Stimulated activated CD8-positive, alpha-beta memory T cell treated with anti-CD3 and anti-CD28 coated beads, Interleukin-7, amount 100 ng/mL, for 1 hour (primary cell): Measurements from ENCODE around the gene PDIA6.
"Not testable (repeated sequence)": the region's sequence is repeated elsewhere in the genome, so short reads cannot be mapped to it uniquely, and the experiment has no call there.

Source experiments
- DNase-seq, 2 donors: peaks; one replicate each; pipeline ENCODE4 v3.0.0-alpha.2; 2020; ENCODE audit warnings: low read depth in 2 of 2

PDIA6 gene

DNA sequence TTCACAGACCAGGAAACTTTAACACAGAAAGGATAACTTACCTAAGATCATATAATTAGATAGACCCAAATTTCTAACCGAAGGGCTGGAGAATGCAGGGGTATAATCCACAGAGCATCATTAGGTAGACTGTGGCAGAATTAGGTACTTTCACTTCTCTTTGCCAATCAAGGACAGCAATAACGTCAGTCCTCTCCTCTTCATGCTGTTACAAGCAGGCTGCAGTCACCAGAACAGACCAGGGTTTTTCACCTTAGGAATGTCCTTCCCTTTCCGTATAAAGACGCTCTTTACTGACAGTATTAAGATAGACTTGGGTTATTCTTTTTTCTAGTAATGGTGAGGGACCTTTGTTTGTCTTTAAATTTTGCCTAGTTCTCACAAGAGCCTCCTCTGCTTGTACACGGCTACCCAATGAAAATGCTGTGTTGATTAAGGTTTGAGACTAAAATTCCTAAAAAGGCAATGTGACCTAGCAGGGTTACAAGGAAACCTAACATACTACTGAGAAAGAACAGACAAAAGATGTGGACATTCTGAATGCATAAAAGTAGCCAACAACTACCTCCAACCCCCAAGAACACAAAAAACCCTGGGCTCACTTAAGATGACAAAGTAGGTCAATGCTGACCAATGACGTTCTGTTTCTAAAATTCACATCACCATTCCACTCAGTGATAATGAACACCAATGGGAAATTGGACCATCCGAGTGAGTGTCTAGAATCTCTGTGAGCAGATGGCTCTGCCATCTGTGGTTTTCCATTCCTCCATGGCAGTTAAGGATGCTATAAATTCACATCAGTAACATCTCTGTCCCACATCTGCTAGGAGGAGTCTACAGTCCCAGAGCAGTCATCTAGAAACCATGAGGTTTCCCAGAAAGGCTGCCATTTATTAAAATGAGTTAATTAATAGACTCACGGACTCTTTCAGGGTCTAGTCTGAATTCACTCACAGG is 2.1 kb downstream of the PDIA6 start:
- no peak for DNase-seq

DNA sequence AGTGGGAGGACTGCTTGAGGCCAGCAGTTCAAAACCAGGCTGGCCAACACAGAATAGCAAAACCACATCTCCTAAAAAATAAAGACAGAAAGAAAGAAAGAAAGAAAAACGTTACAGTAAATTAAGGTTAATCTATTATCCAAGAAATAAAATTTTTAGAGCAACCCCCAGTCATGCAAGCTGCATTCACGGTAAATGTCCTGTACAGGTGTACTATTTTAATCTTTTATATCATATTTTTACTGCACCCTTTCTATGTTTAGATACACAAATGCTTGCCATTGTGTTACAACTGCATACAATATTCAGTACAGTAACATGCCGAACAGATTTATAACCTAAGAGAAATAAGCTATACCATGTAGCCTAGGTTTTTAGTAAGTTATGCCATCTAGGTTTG is 6.0 kb downstream of the PDIA6 start:
- DNase-seq: no peak

DNA sequence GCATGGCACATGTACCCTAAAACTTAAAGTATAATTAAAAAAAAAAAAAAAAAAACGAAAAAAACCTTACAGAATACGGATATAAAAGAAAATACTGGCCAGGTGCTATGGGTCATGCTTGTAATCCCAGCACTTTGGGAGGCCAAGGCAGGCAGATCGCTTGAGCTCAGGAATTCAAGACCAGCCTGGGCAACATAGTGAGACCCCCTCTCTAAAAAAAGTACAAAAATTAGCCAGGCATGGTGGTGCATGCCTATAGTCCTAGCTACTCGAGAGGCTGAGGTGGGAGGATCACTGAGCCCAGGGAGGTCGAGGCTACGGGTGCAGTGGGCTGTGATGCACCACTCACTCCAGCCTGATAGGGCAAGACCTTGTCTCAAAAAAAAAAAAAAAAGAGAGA is 6.6 kb downstream of the PDIA6 start:
- DNase-seq: not testable (repeated sequence)

DNA sequence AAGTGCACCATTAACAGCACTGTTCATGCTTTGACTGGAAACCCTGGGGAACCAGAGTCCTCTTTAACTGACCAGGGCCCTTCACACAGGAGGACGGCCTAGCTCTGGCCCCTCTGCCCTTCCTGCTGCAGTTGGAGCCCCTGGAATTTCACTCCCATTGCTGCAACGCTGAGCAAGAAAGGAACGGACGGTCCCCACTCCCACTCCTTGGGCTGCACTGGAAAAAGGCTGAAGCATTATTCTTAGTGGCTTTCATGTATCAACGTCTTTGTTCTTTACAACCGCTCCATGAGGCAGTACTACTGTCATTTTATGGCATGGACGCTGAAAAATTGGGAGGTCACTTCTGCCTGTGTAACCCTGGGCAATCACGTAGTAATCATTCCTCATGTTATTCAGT is 9.9 kb downstream of the PDIA6 start:
- no peak for DNase-seq

DNA sequence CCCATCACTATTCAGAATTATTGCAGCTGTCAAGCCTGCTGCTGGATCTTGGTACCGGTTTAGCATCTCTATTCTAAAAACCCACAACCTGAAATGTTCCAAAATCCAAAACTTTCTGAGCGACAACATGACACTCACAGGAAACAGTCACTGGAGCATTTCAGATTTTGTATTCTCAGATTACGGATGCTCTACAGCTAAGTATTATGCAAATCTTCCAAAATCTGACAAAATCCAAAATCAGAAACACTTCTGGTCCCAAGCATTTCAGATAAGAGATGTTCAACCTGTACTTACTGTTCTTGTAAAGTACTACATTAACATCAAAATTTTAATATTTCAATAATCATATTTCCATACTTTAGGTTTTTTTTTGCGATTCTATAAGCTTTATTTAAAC is 12.4 kb downstream of the PDIA6 start:
- DNase-seq: no peak

DNA sequence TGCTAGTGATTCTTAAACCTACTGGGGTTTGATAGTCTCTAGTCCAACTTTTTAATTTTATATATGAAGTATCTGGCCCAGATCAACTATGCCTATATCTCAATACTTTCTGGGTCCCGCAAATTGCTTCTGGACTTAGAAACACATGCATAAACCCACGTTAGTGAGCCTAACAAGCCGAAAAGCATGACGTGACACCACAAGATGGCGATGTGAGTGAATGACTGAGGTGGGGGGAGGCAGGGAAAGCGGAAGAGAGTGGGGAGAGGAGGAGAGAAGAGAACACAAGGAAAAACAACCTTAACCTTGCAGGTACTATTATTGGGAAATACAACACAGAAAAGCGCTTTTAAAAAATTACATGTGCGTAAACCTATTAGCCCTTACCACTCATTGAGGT is 13.8 kb downstream of the PDIA6 start:
- DNase-seq: no peak

DNA sequence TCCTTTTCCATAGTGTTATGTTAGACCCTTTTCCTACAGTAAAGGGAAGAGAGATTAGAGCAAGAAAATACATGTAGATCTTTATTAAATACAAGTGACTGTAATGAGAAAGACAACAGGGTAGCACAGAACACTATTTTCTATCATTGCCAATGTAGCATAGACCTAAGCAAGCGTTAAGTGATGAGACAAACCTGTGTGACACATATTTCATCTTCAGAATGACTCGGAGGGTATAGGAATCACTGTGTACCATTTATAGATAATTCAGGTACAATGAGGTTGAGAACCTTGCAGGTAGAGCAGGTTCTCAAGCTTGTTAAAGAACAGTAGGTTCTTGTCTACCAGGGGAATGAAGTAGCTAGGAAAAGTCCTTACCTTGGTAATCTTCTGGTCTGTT is 15.9 kb downstream of the PDIA6 start:
- no peak for DNase-seq

DNA sequence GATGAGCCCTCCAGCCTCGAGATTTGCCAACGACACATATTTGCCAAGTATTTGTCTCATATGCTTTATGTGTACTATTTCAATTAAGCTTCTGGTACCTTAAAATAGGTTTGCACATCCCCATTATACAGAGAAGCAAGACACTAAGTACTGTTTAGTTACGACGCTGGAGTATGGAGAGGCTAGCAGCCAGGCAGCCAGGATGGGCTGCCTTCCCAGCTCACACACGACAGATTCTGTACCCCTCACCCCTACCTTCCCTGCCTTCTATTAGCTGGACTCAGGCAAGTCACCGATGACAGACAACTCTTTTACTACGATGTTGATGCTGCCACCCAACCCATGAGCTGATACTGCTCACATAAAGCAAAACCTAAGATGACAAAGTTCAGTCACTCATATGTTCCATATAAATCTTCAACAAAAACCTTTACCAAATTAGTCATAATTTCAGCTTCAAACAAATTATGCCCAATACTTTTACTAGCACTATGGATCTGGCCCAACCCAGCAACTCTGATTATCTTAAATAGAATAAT is 17.0 kb downstream of the PDIA6 start:
- DNase-seq: no peak

DNA sequence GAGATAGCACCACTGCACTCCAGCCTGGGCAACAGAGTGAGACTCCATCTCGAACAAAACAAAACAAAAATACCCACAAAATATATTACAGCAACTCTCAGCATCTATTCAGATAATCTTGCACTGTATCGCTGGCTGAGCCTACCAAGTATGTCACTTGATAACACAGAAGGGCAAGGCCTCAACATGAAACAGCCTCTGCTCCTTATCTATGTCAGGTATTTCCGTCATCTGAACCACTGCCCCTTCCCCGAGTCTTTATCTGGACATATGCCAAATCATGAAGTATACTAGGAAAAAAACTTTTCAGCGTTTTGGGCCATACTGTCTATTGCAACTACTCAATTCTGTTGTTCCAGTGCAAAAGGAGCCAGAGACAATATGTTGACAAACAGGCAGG is 17.7 kb downstream of the PDIA6 start:
- DNase-seq: no peak

DNA sequence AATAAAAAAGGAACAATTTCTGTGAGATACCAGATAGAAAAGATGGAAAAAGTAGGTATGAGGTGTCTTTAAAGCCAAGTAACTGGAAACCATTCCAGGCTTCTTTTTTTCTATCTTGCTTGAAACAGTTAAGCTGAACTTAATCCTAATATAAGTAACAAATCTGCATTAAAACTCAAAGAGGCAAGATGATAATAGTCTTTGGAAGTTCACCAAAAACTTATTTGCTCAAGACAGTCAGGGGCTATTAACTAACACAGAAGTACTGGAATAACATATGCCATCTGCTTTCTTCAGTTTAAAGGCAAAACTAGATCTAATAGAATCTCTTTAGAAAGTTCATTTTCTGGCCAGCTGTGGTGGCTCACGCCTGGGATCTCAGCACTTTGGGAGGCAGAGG is 18.8 kb downstream of the PDIA6 start:
- no peak for DNase-seq

DNA sequence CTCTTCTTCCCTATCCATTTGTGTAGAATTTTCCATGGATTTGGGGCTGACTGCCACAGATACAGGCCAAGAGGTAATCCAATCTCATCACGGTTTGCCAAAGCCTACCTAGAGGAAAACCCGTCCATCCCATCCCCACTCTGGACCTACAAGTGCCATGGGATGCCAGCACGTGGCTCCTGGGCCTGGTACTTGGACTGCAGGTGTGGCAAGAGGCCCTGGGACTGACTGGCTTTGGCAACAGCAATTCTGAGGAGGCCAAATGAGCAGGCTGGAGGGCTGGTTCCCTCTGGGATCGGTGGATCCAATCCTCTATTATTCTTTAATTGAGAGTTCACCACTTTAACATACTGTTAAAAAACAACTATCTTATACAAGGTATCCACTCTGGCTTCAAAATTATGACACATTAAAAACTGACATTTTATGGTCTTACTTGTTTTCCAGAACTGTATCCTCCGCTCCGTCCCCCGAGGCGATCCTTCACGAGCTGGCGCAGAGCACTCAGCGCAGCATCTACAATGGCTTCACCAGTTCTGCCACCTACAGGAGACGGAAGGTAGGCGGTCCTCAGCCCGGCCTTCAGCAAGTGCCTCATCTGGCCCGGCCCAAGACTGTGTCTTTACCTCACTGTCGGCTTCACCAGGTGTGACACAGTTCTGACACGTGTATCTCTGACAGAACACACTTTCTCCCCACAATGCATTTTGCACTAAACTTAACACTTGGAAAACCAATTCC is 19.8 kb downstream of the PDIA6 start:
- DNase-seq: no peak

DNA sequence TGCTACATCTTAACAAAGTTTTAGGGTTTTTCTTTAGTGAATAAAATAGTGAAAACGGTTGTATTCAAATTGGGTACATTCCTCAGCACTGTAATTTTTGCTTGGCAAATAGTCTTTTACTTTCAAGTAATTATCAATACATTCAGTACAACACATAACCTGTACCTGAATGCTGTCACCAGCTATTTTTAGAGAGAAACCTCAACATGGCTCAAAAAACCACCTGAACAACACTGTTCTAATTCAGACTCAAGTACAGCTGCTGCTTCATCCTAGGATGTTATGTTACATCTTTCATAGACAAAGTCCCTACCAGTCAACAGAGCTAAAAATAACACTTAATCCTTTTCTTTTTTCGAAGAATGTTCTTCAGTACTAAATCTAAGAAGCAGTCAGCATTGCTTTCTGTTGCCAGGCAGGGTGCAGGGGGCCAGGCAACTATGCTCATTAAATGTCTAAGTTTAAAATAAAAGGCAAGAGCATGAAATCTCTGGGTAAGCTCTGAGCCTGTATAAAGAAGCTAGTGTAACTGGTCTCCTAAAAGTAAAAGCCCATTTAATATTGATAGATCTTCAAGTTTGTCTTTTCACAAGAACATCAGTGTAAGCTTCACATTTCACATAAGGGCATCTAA is 20.5 kb downstream of the PDIA6 start:
- no peak for DNase-seq

DNA sequence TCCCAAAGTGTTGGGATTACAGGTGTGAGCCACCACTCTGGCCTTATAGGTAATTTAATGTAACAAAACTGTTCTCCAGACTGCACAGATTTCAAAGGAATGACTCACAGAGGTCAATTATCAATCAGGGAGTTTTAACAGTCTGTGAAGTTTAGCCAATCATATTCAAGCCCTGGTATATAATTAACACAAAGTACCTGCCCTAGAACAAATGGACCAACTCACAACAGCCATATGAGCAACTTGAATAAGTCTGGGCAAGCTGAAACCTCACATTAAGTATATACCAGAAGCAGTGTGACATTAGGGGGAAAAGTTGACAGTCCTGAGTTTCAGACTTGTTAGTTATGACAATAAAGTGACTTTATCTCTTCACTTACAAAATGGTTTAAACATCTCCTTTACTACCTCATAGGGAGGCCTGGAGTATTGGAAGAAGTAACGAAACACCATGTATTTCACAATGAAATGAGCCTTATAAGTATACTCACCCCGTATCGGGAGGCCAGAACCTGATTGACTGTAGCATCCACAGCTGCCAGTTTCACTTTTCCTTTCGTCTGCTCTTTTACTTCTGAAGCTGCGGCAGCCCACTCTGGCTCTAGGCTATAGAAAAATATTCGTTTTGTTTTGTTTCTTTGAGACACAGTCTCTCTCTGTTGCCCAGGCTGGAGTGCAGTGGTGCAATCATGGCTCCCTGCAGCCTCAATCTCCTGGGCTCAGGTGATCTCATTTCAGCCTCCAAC is 22.2 kb downstream of the PDIA6 start:
- no peak for DNase-seq

DNA sequence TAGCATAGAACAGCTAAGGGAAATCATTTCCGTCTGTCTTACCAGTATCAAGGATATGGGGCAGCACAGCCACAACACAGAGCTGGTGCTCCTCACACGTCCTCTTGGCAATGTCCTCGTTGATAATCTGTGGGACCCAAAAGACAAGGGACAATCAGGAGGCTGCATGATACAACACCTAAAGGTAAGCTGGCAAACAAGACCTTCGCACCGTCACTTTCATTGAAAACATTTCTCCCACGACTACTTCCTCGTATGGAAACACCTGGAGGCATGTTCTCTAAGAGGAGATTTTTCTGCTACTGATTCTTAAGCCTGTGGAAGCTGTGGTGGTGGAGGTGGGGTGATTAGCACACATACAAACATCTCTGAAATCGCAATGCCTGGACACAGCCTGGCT is 23.7 kb downstream of the PDIA6 start:
- no peak for DNase-seq

DNA sequence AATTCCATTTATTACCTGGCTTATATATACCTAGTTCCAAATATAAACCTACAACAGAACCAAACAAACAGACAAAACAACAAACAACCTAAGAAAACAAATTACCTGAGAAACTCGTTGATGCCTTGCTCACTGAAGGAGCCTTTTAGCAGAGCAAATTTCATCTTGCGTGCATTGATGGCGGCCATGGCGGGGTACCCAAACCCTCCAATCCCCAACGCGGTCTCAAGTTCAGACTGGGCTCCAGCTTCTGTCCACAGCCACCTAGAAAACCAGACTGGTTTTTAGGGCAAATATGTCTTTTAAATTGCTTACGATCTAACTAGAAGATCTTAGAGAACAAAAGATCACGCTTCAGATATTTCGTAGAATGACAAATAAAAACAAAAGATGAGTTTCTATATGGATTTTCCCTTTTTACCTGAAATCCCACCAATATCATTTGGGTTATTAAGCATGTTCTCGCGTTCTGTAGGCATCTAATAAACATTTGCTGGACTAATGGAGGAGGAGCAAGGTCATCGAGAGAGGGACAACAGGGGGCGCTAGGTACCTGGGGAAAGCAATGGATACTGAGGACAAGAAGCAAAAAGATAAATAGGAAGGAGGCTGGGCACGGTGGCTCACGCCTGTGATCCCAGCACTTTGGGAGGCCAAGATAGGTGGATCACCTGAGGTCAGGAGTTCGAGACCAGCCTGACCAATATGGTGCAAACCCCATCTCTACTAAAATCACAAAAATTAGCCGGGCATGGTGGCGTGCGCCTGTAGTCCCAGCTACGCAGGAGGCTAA is 25.2 kb downstream of the PDIA6 start:
- DNase-seq: no peak

DNA sequence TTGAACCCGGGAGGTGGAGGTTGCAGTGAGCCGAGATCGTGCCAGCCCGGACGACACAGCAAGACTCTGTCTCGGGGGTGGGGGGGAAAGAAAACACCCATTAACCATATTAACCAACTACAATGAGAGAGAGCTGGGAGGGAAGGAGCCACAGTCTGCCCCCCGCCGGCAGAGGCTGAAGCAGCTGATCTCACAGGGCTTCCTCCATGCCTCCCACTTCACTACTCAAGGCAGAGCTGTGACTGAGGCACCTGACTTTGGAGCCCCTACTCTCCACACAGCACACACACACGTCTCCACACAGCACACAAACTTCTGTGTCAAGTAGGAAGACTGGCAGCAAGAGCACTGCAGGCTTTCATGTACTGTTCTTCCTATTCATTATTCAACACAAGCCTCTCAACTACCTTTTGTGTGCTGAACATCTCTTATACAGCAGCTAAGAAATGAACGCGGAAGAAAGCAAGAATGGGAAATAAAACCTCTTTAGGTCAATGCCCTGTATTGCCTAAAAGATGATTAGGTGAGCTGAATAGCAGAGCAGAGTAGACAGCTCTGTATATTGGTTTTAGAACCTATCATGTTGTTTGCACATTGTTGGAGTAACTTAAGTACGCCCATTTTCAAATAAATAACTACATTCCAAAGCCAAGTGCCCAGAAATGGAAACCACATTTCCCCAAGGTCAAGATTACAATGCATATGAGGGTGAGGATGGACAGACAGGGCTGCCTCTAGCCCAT is 26.2 kb downstream of the PDIA6 start:
- no peak for DNase-seq

DNA sequence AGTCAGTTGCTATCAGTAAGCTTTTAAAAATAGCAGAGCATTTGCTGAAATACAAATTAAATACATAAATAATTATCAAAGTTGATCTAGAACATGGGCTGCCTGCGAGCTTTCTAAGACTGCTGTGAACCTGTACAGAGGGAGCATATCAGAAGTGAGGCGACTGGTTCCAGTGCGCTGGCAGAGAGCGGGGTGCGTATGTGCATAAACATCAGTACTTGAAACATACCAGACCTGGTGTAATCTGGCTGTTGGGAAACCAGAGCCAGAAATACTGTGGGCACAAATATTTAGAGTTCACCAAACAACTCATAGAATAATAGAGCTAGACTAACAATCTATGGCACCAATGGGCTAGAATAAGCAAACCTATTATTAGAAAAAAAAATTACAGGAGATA is 27.3 kb downstream of the PDIA6 start:
- DNase-seq: no peak

DNA sequence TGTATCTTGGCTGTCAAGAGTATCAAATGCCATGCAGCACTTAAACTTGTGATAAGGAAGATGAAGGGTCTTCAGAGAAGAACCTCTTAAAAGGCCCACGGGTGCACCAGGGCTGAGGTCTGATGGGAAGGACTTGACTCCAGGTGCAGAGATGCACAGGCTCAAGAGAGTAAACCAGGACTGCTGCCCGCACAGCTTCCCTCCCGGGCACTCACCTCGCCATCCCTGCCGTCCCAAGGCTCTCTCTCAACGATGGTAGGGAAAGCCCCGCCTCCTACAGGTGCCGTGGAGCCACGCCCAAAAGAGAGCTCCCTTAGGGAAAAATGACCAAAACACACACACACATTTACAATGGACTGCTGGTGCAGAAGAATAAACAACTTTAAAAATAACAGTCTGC is 27.9 kb downstream of the PDIA6 start:
- no peak for DNase-seq

DNA sequence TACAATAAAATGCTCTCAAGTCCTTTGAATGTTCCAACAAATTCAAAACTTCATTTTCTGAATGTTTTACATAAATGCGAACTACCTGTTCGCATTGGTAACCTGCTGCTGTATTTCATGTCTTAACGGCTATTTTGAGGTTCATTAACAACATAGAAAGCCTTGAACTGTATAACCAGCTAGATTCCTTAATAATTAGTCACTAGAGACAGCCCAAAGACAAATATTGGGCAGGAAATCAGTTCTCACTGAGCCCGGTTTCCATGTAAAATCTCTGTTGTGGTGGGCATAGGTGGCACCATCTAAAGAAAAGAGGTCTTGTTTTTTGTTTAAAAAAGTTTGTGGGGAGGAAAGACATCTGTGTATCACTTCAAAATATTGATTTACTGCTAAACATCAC is 29.2 kb downstream of the PDIA6 start:
- DNase-seq: no peak

DNA sequence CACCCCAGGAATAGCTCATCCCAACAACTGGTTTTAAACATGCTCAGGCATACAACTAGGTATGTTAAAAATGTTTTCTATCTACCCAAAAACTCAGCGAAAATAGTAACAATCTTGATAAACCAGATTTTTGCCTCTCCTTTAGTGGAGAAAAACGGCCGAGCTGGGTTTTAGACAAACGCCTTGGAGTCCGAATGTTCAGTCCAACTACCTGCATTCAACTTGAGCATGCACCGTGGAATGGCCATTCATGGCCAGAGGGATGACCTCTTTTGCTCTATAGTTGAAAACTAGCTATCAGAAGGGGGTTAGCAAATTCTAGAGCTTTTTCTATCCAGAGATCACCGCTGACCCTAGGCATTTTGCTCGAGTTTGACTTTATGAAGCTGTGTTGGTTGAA is 30.8 kb downstream of the PDIA6 start:
- DNase-seq: no peak
